Kidney (tissue), 14 donors: ENCODE results near the gene NPBWR2. TPM values are rescaled to one million over a fixed set of nuclear protein-coding genes. Genes with fewer than 3 reads are reported as not detected.

Experiments
- DNase-seq, 5 donors: peaks; one replicate each; pipeline ENCODE4 v3.0.0-alpha.2; 2013 to 2020
- FAIRE-seq: peaks from 2 replicates; lab custom pipeline; 2012; peaks lifted over from hg19 to GRCh38; lab: Jason Lieb, UNC
- H3K27ac ChIP-seq, 2 donors: one replicate each; pipeline ENCODE4 v1.7.0; 2013; ENCODE audit warnings: low read depth in 2 of 2, low read length in 2 of 2, inconsistent platforms in 1 of 2
- H3K27me3 ChIP-seq: one replicate; pipeline ENCODE4 v1.7.1; 2013; ENCODE audit warnings: low read length, inconsistent platforms; ENCODE audit not compliant: control insufficient read depth, insufficient read depth
- H3K36me3 ChIP-seq, 3 donors: one replicate each; pipeline versions ENCODE4 v1.7.0 to v1.7.1; 2013; ENCODE audit warnings: low read length in 3 of 3, control low read depth in 1 of 3, inconsistent platforms in 1 of 3; ENCODE audit not compliant: insufficient read depth in 3 of 3, control insufficient read depth in 2 of 3
- H3K4me1 ChIP-seq, 3 donors: one replicate each; pipeline versions ENCODE4 v1.7.0 to v1.7.1; 2013; ENCODE audit warnings: low read length in 3 of 3, inconsistent platforms in 1 of 3, low read depth in 1 of 3; ENCODE audit not compliant: control insufficient read depth in 2 of 3, insufficient read depth in 2 of 3
- H3K4me3 ChIP-seq, 3 donors: one replicate each; pipeline versions ENCODE4 v1.7.0 to v1.8.1; 2013; ENCODE audit warnings: low read length in 3 of 3, control low read depth in 1 of 3, inconsistent platforms in 1 of 3
- H3K9ac ChIP-seq, 3 donors: one replicate each; pipeline versions ENCODE4 v1.7.0 to v1.7.1; 2013; ENCODE audit warnings: low read length in 3 of 3, control low read depth in 1 of 3, inconsistent platforms in 1 of 3
- H3K9me3 ChIP-seq, 3 donors: one replicate each; pipeline versions ENCODE4 v1.7.0 to v1.7.1; 2013; ENCODE audit warnings: low read length in 3 of 3, control low read depth in 1 of 3, inconsistent platforms in 1 of 3; ENCODE audit not compliant: control insufficient read depth in 2 of 3, insufficient read depth in 1 of 3
- CTCF ChIP-seq: IDR thresholded peaks from 3 replicates; pipeline ENCODE4 v1.5.1; 2012; ENCODE audit warnings: mild to moderate bottlenecking, moderate library complexity, borderline replicate concordance; ENCODE audit not compliant: insufficient read depth; ENCODE audit errors: extremely low read depth
- intact Hi-C: fragments of 100-400 bp; cut with DNase I; formaldehyde crosslinking; loops from one replicate; pipeline ENCODE4 v1.11.1; 2022
- polyA plus RNA-seq: library from polyadenylated mRNA; stranded (reverse); fragments of 350-450 nt; fragmentation: Illumina TruSeq; extraction: RNeasy Lipid Tissue Mini Kit (QIAGEN cat#74804); gene quantifications from one replicate; pipeline ENCODE4 v1.2.3, GENCODE V29; 2014; ENCODE audit warnings: low read depth, low replicate concordance; ENCODE audit not compliant: insufficient read depth
- total RNA-seq: library from RNA; stranded (reverse); fragmentation: NEBNext Ultra II Directional; extraction: Animal tissue kit (Norgen Biotek cat#: 25700); gene quantifications from one replicate; pipeline ENCODE4 v1.2.1, GENCODE V29; 2021
- donor health status: control.
- donor health status: control.
- donor health status: control.
- donor health status: control.
- donor health status: control.
- donor health status: DM: yes; HTN: yes; CAD: no.
- donor health status: Normal renal cell carcinoma (clear cell type).

The NPBWR2 gene
- total and polyA plus RNA-seq, 2 donors from 2014 or later, result not detected

GRCh38 chr20:64086801-64087200, 20.6 kb downstream of the NPBWR2 start:
- DNase-seq (no peak), FAIRE-seq (no peak)
- H3K27me3 ChIP-seq, result peaks cover 6% of the 10 kb centered on the region
- H3K4me1 ChIP-seq, result peaks cover 0 to 4% (median 0%) of the 10 kb centered on the region in 3 donors
- H3K36me3 ChIP-seq, result no peaks in the 10 kb centered on the region
- H3K9me3 ChIP-seq, result no peaks in the 10 kb centered on the region
- no peak for TF ChIP-seq CTCF
- H3K4me3 ChIP-seq, result no peak overlapping the region
- no peak overlapping the region for H3K9ac ChIP-seq
- intact Hi-C loops, result no loop called here
- no peak overlapping the region for H3K27ac ChIP-seq

- no peak for FAIRE-seq
- DNase-seq, result peak in 2 of 5 donors; percentile 43 to 61
Observed at GRCh38 chr20:64084685-64085152, 22.6 kb downstream of the NPBWR2 start.

GRCh38 chr20:64083804-64084684, 23.3 kb downstream of the NPBWR2 start, which contains the start of gene LKAAEAR1:
LKAAEAR1 (minus strand) TSS chr20:64084398; CDS start chr20:64084219, 179 bp downstream.
- H3K4me1 ChIP-seq, result peaks cover 0 to 11% (median 0%) of the 10 kb centered on the region in 3 donors

More at GRCh38 chr20:64084685-64085152, 22.6 kb downstream of the NPBWR2 start:
- H3K9me3 ChIP-seq, result no peaks in the 10 kb centered on the region
- no peaks in the 10 kb centered on the region for H3K36me3 ChIP-seq
- intact Hi-C loops, result no loop called here
- peaks cover 6% of the 10 kb centered on the region for H3K27me3 ChIP-seq
- no peak for TF ChIP-seq CTCF
- H3K4me3 ChIP-seq, result no peak overlapping the region
- no peak overlapping the region for H3K27ac ChIP-seq
- H3K9ac ChIP-seq, result no peak overlapping the region
- H3K4me1 ChIP-seq, result peaks cover 0 to 8% (median 0%) of the 10 kb centered on the region in 3 donors

More at GRCh38 chr20:64083804-64084684, 23.3 kb downstream of the NPBWR2 start, which contains the start of gene LKAAEAR1:
- intact Hi-C loops, result no loop called here
- Histone ChIP-seq H3K9ac (no peak within 1 kb of the TSS), H3K4me3 (peak within 1 kb of the TSS in 1 of 3 donors; percentile 35), H3K27me3 (peaks cover 6% of the 10 kb centered on the region), H3K36me3 (no peaks in the 10 kb centered on the region), H3K9me3 (no peaks in the 10 kb centered on the region), H3K27ac (no peak within 1 kb of the TSS)
- DNase-seq, result no peak
- TF ChIP-seq CTCF, result no peak
- FAIRE-seq, result no peak
